ENCODE measurements around the gene LRRC8E. TPM values are rescaled to one million over a fixed set of nuclear protein-coding genes. Genes with fewer than 3 reads are reported as not detected.

The LRRC8E gene
- total RNA-seq, 1 donor from 2014 or later: 0.53 TPM

Other genes with a start within 250 kb of the LRRC8E start
- gene RETN, start 219.5 kb upstream of the LRRC8E start, total RNA-seq: not detected in 2 replicates
- gene MCEMP1, start 211.4 kb upstream of the LRRC8E start, total RNA-seq: not detected in 2 replicates
- gene TRAPPC5, start 207.7 kb upstream of the LRRC8E start, total RNA-seq: 50.4 and 95.9 TPM in 2 replicates
- gene FCER2, start 186.4 kb upstream of the LRRC8E start, total RNA-seq: not detected in 2 replicates
- not detected in 2 replicates for gene CLEC4G, start 156.4 kb upstream of the LRRC8E start, total RNA-seq
- not detected in 2 replicates for gene CD209, start 141.0 kb upstream of the LRRC8E start, total RNA-seq
- gene CLEC4M, start 125.3 kb upstream of the LRRC8E start, total RNA-seq: not detected in 2 replicates
- gene EVI5L, start 58.3 kb upstream of the LRRC8E start, total RNA-seq: 25.2 and 25.4 TPM in 2 replicates
- gene PRR36, start 14.1 kb upstream of the LRRC8E start, total RNA-seq: not detected in 2 replicates
- gene MAP2K7, start 15.4 kb downstream of the LRRC8E start, total RNA-seq: 13.1 and 16.0 TPM in 2 replicates
- 0.21 and 4.2 TPM in 2 replicates for gene TGFBR3L, start 26.3 kb downstream of the LRRC8E start, total RNA-seq
- gene SNAPC2, start 31.8 kb downstream of the LRRC8E start, total RNA-seq: 21.5 and 27.5 TPM in 2 replicates
- 5.0 and 7.5 TPM in 2 replicates for gene CTXN1, start 37.6 kb downstream of the LRRC8E start, total RNA-seq
- 72.6 and 88.3 TPM in 2 replicates for gene TIMM44, start 55.2 kb downstream of the LRRC8E start, total RNA-seq
- gene ELAVL1, start 117.1 kb downstream of the LRRC8E start, total RNA-seq: 34.8 and 43.7 TPM in 2 replicates
- not detected in 2 replicates for gene CCL25, start 164.2 kb downstream of the LRRC8E start, total RNA-seq